Measurements from ENCODE around the gene PARL. TPM values are rescaled to one million over a fixed set of nuclear protein-coding genes. Genes with fewer than 3 reads are reported as not detected.

PARL gene
- total RNA-seq, 4 donors from 2014 or later = 40.8 to 57.0 (median 47.6) TPM

- ATAC-seq (ENCODE audit: low FRiP score) = no peak
- no peak for DNase-seq (ENCODE audit: low spot score)
- TF ChIP-seq CTCF (IDR thresholded peaks at IDR 0.05) = no peak
Measured at GRCh38 chr3:183913580-183913920, 28.9 kb upstream of the PARL start.

GRCh38 chr3:183912895-183913579 lies 28.4 kb upstream of the PARL start:
- DNase-seq (ENCODE audit: low spot score) (no peak), ATAC-seq (ENCODE audit: low FRiP score) (no peak)
- no peak for TF ChIP-seq CTCF (IDR thresholded peaks at IDR 0.05)

- DNase-seq (ENCODE audit: low spot score) (no peak), ATAC-seq (ENCODE audit: low FRiP score) (no peak)
- TF ChIP-seq CTCF (IDR thresholded peaks at IDR 0.05) = no peak
Measured at GRCh38 chr3:183911763-183912506, 27.3 kb upstream of the PARL start.

GRCh38 chr3:183911087-183911486 lies 26.4 kb upstream of the PARL start:
- no peak for DNase-seq (ENCODE audit: low spot score)
- TF ChIP-seq CTCF (IDR thresholded peaks at IDR 0.05) = no peak
- ATAC-seq (ENCODE audit: low FRiP score) = no peak

- no peak for DNase-seq (ENCODE audit: low spot score)
- no peak for ATAC-seq (ENCODE audit: low FRiP score)
- TF ChIP-seq CTCF (IDR thresholded peaks at IDR 0.05) = no peak
Measured at GRCh38 chr3:183909030-183909600, 24.4 kb upstream of the PARL start.

GRCh38 chr3:183907911-183908331 lies 23.2 kb upstream of the PARL start:
- no peak for TF ChIP-seq CTCF (IDR thresholded peaks at IDR 0.05)
- DNase-seq (ENCODE audit: low spot score) = no peak
- ATAC-seq (ENCODE audit: low FRiP score) = no peak

Measured in omental fat pad (tissue), 4 donors.